ENCODE data around the gene KANK4.

GRCh38 chr1:62312698-62313097 lies 6.5 kb downstream of the KANK4 start:
- no peak for TF ChIP-seq CTCF (IDR thresholded peaks at IDR 0.05; ENCODE audit: borderline replicate concordance, extremely low read depth, low read length, poor library complexity, severe bottlenecking)
- TF ChIP-seq EZH2 (IDR thresholded peaks at IDR 0.05; ENCODE audit: borderline replicate concordance, low read depth, low read length, severe bottlenecking): no peak
